GM12875 (cell line): ENCODE measurements around the gene SMIM15.
A peak's percentile ranks its signal among the peaks of the same experiment; 100 is the strongest.
"Not testable (repeated sequence)": the region's sequence is repeated elsewhere in the genome, so short reads cannot be mapped to it uniquely, and the experiment has no call there.

Experiments used
- H3K4me3 ChIP-seq: one replicate; pipeline ENCODE4 v1.5.1; 2011; ENCODE audit warnings: low read depth, low read length, control low read depth
- CTCF ChIP-seq: IDR thresholded peaks from 2 replicates; pipeline ENCODE4 v1.5.1; 2011; ENCODE audit warnings: low read depth, mild to moderate bottlenecking, control low read depth, inconsistent platforms, low read length, moderate library complexity, borderline replicate concordance; ENCODE audit not compliant: insufficient read depth

The SMIM15 gene

GRCh38 chr5:61162010-61162831 is at the start of gene SMIM15:
Gene SMIM15, minus strand, starts transcription at chr5:61162468. Its CDS starts 2,297 bp downstream, at chr5:61160171.
- H3K4me3 ChIP-seq = peak within 1 kb of the TSS; percentile 96
- no peak for TF ChIP-seq CTCF

GRCh38 chr5:61207884-61208283 is 45.6 kb upstream of the SMIM15 start:
- no peak overlapping the region for H3K4me3 ChIP-seq
- TF ChIP-seq CTCF = no peak

GRCh38 chr5:61205013-61205412 is 42.7 kb upstream of the SMIM15 start:
- no peak overlapping the region for H3K4me3 ChIP-seq
- TF ChIP-seq CTCF = no peak

GRCh38 chr5:61202213-61202612 is 39.9 kb upstream of the SMIM15 start:
- H3K4me3 ChIP-seq = no peak overlapping the region
- no peak for TF ChIP-seq CTCF

GRCh38 chr5:61200582-61201155 is 38.4 kb upstream of the SMIM15 start:
- no peak overlapping the region for H3K4me3 ChIP-seq
- no peak for TF ChIP-seq CTCF

GRCh38 chr5:61198606-61199005 is 36.3 kb upstream of the SMIM15 start:
- H3K4me3 ChIP-seq = no peak overlapping the region
- no peak for TF ChIP-seq CTCF

GRCh38 chr5:61187826-61188225 is 25.6 kb upstream of the SMIM15 start:
- not testable (repeated sequence) for H3K4me3 ChIP-seq

GRCh38 chr5:61187352-61187751 is 25.1 kb upstream of the SMIM15 start:
- H3K4me3 ChIP-seq = not testable (repeated sequence)
